Osteocyte (in vitro differentiated cells): ENCODE results near the gene UBE2E1. TPM values are rescaled to one million over a fixed set of nuclear protein-coding genes. Genes with fewer than 3 reads are reported as not detected.
A peak's percentile ranks its signal among the peaks of the same experiment; 100 is the strongest.

Experiments used
- DNase-seq: peaks from one replicate; pipeline ENCODE4 v3.0.0; 2021; ENCODE audit warnings: mixed read lengths; ENCODE audit not compliant: unreplicated experiment; ENCODE audit errors: extremely low spot score
- H3K27ac Mint-ChIP-seq: one replicate; pipeline ENCODE4 v1.8.0; 2021; ENCODE audit warnings: mild to moderate bottlenecking, mixed read lengths; ENCODE audit not compliant: unreplicated experiment
- H3K27me3 Mint-ChIP-seq: one replicate; pipeline ENCODE4 v1.8.0; 2021; ENCODE audit warnings: mixed read lengths; ENCODE audit not compliant: unreplicated experiment
- H3K36me3 Mint-ChIP-seq: one replicate; pipeline ENCODE4 v1.8.0; 2021; ENCODE audit warnings: mixed read lengths; ENCODE audit not compliant: unreplicated experiment
- H3K4me1 Mint-ChIP-seq: one replicate; pipeline ENCODE4 v1.8.0; 2021; ENCODE audit warnings: mixed read lengths; ENCODE audit not compliant: unreplicated experiment
- H3K4me3 Mint-ChIP-seq: one replicate; pipeline ENCODE4 v1.8.0; 2021; ENCODE audit warnings: mild to moderate bottlenecking, moderate library complexity, mixed read lengths; ENCODE audit not compliant: unreplicated experiment
- H3K9me3 Mint-ChIP-seq: one replicate; pipeline ENCODE4 v1.8.0; 2021; ENCODE audit warnings: mixed read lengths; ENCODE audit not compliant: unreplicated experiment
- CTCF ChIP-seq: fragments of 200-600 bp; sonication (generic); IDR thresholded peaks from 2 replicates; pipeline ENCODE4 v1.5.0; 2021; ENCODE audit warnings: antibody characterized with exemption, mild to moderate bottlenecking, moderate library complexity
- total RNA-seq: library from RNA; stranded (reverse); gene quantifications from 2 replicates; pipeline ENCODE4 v1.2.1, GENCODE V29; 2021

Gene UBE2E1
- total RNA-seq, 1 donor from 2014 or later = 98.5 TPM

- Mint-ChIP-seq H3K9me3 (no peaks in the 10 kb centered on the region), H3K27ac (no peak overlapping the region), H3K4me1 (peaks cover 51% of the 10 kb centered on the region), H3K27me3 (no peaks in the 10 kb centered on the region), H3K4me3 (no peak overlapping the region), H3K36me3 (peaks cover 6% of the 10 kb centered on the region)
- DNase-seq = no peak
- no peak for TF ChIP-seq CTCF
Measured at GRCh38 chr3:23859839-23860382, 54.2 kb downstream of the UBE2E1 start.

- Mint-ChIP-seq H3K27me3 (no peaks in the 10 kb centered on the region), H3K4me1 (peaks cover 61% of the 10 kb centered on the region), H3K27ac (no peak overlapping the region), H3K4me3 (no peak overlapping the region), H3K9me3 (no peaks in the 10 kb centered on the region), H3K36me3 (peaks cover 6% of the 10 kb centered on the region)
- no peak for TF ChIP-seq CTCF
- no peak for DNase-seq
Measured at GRCh38 chr3:23861689-23862088, 55.9 kb downstream of the UBE2E1 start.

GRCh38 chr3:23863060-23863459 is 57.3 kb downstream of the UBE2E1 start:
- DNase-seq = no peak
- Mint-ChIP-seq H3K27ac (no peak overlapping the region), H3K36me3 (peaks cover 6% of the 10 kb centered on the region), H3K9me3 (no peaks in the 10 kb centered on the region), H3K27me3 (no peaks in the 10 kb centered on the region), H3K4me1 (peaks cover 59% of the 10 kb centered on the region), H3K4me3 (no peak overlapping the region)
- no peak for TF ChIP-seq CTCF

GRCh38 chr3:23864931-23865330 is 59.2 kb downstream of the UBE2E1 start:
- H3K27ac Mint-ChIP-seq = no peak overlapping the region
- no peak for TF ChIP-seq CTCF
- H3K4me1 Mint-ChIP-seq = peaks cover 60% of the 10 kb centered on the region
- H3K9me3 Mint-ChIP-seq = no peaks in the 10 kb centered on the region
- H3K4me3 Mint-ChIP-seq = no peak overlapping the region
- DNase-seq = no peak
- H3K36me3 Mint-ChIP-seq = peaks cover 6% of the 10 kb centered on the region
- no peaks in the 10 kb centered on the region for H3K27me3 Mint-ChIP-seq

GRCh38 chr3:23865595-23866396 is 60.0 kb downstream of the UBE2E1 start:
- Mint-ChIP-seq H3K27ac (peak overlapping the region; percentile 38), H3K9me3 (no peaks in the 10 kb centered on the region), H3K4me1 (peaks cover 57% of the 10 kb centered on the region), H3K4me3 (peak overlapping the region; percentile 16), H3K27me3 (no peaks in the 10 kb centered on the region), H3K36me3 (peaks cover 6% of the 10 kb centered on the region)
- no peak for TF ChIP-seq CTCF
- no peak for DNase-seq
